GM12891 (cell line): ENCODE results near the gene RUNX1.

Experiments
- PAX5 ChIP-seq: IDR thresholded peaks from 2 replicates; pipeline ENCODE4 v1.6.1; 2011; ENCODE audit warnings: low read length, moderate library complexity, mild to moderate bottlenecking; ENCODE audit not compliant: insufficient read depth, severe bottlenecking
- POLR2A ChIP-seq: IDR thresholded peaks from 2 replicates; pipeline ENCODE4 v1.6.1; 2011; ENCODE audit warnings: low read depth, low read length, control low read depth
- POLR2AphosphoS5 ChIP-seq: IDR thresholded peaks from 2 replicates; pipeline ENCODE4 v1.6.1; 2011; ENCODE audit warnings: low read depth, low read length, control low read depth
- POU2F2 ChIP-seq: IDR thresholded peaks from 2 replicates; pipeline ENCODE4 v1.6.1; 2011; ENCODE audit warnings: low read depth, mild to moderate bottlenecking, control low read depth, low read length, moderate library complexity
- SPI1 ChIP-seq: IDR thresholded peaks from 2 replicates; pipeline ENCODE4 v1.6.1; 2011; ENCODE audit warnings: low read depth, low read length, control low read depth
- TAF1 ChIP-seq: IDR thresholded peaks from 2 replicates; pipeline ENCODE4 v1.6.1; 2011; ENCODE audit warnings: low read depth, low read length, control low read depth

GRCh38 chr21:35048183-35048601 is 910 bp downstream of the RUNX1 start:
- TF ChIP-seq POLR2A, result no peak
- no peak for TF ChIP-seq POLR2AphosphoS5
- no peak for TF ChIP-seq TAF1
- TF ChIP-seq SPI1, result no peak
- TF ChIP-seq PAX5, result no peak
- no peak for TF ChIP-seq POU2F2
